HL-60 (cell line): ENCODE data around the gene XRCC3.

ENCODE experiments used
- DNase-seq, 2 experiments: peaks; one replicate each; pipeline ENCODE4 v3.0.0-alpha.2; 2010 to 2020; ENCODE audit warnings: low read depth in 1 of 2, low spot score in 1 of 2
- H3K27ac ChIP-seq: fragments of 250-450 bp; sonication (Bioruptor Pico); replicated peaks from 2 replicates; pipeline ENCODE4 v1.5.1; 2020; ENCODE audit warnings: mild to moderate bottlenecking, moderate library complexity
- H3K27me3 ChIP-seq: fragments of 250-450 bp; sonication (Bioruptor Pico); 2 replicates; pipeline ENCODE4 v1.5.1; 2021; ENCODE audit warnings: mild to moderate bottlenecking, moderate library complexity; ENCODE audit not compliant: insufficient read depth, poor library complexity, severe bottlenecking
- H3K4me3 ChIP-seq: replicated peaks from 2 replicates; pipeline ENCODE4 v1.5.1; 2011; ENCODE audit warnings: mild to moderate bottlenecking, control low read depth, low read length; ENCODE audit not compliant: insufficient read depth
- CTCF ChIP-seq: IDR thresholded peaks from one replicate; pipeline ENCODE4 v1.5.1; 2011; ENCODE audit warnings: low read length, control low read depth, inconsistent platforms; ENCODE audit not compliant: insufficient read depth
- GABPA ChIP-seq: IDR thresholded peaks from 2 replicates; pipeline ENCODE4 v1.6.1; 2012; ENCODE audit warnings: low read depth
- POLR2AphosphoS5 ChIP-seq: IDR thresholded peaks from 2 replicates; pipeline ENCODE4 v1.6.1; 2012; ENCODE audit warnings: low read depth
- SPI1 ChIP-seq: IDR thresholded peaks from 2 replicates; pipeline ENCODE4 v1.6.1; 2012; ENCODE audit warnings: low read depth, mild to moderate bottlenecking, borderline replicate concordance
- TF ChIP-seq, protein P1 (sequence below): IDR thresholded peaks from 2 replicates; pipeline ENCODE4 v1.6.1; 2012; ENCODE audit warnings: low read depth; ENCODE audit not compliant: insufficient replicate concordance

Gene XRCC3

DNA sequence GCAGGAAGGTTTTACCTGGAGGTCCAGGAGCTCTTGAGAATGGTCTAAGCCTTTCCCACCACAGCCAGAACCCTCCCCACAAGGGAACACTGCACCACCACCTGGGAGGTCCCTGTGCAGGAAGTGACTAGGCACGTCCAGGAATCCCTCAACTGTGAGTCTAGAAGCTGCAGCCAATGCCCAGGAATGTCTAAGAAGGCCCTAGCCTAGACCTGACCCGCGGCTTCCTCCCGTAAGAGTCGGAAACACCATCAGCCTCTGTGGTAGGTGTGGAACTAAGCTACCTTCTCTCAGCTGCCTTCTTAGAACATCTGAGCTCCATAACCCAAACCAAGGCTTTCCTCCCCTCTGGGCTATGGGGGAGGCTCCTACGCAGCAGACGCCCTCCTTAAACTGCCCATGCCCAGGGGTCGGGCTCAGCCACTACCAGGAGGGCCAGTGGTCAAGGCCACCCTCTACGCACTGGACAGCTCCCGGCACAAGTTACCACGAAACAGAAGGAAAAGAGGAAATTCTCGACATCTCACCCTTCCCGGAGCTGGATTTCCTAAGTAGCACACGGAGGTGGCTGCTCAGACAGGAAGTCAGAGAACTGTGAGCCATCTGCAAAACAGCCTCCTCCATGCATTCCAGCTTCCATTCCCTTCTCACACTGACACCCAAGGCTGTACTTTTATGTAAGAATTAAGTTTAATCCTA, 25.9 kb upstream of the XRCC3 start:
- H3K27me3 ChIP-seq = no peaks in the 10 kb centered on the region
- H3K27ac ChIP-seq = no peak overlapping the region
- DNase-seq = no peak
- H3K4me3 ChIP-seq = no peak overlapping the region
- TF ChIP-seq SPI1 (peak; percentile 39; the same call in 1 of the 2 replicates), POLR2AphosphoS5 (no peak)
- TF ChIP-seq, protein P1, sequence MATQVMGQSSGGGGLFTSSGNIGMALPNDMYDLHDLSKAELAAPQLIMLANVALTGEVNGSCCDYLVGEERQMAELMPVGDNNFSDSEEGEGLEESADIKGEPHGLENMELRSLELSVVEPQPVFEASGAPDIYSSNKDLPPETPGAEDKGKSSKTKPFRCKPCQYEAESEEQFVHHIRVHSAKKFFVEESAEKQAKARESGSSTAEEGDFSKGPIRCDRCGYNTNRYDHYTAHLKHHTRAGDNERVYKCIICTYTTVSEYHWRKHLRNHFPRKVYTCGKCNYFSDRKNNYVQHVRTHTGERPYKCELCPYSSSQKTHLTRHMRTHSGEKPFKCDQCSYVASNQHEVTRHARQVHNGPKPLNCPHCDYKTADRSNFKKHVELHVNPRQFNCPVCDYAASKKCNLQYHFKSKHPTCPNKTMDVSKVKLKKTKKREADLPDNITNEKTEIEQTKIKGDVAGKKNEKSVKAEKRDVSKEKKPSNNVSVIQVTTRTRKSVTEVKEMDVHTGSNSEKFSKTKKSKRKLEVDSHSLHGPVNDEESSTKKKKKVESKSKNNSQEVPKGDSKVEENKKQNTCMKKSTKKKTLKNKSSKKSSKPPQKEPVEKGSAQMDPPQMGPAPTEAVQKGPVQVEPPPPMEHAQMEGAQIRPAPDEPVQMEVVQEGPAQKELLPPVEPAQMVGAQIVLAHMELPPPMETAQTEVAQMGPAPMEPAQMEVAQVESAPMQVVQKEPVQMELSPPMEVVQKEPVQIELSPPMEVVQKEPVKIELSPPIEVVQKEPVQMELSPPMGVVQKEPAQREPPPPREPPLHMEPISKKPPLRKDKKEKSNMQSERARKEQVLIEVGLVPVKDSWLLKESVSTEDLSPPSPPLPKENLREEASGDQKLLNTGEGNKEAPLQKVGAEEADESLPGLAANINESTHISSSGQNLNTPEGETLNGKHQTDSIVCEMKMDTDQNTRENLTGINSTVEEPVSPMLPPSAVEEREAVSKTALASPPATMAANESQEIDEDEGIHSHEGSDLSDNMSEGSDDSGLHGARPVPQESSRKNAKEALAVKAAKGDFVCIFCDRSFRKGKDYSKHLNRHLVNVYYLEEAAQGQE = peak; percentile 47

GRCh38 chr14:103739793-103740501, 24.7 kb upstream of the XRCC3 start:
- no peak for TF ChIP-seq CTCF
- TF ChIP-seq SPI1 = no peak
- TF ChIP-seq POLR2AphosphoS5 = no peak
- no peak for TF ChIP-seq GABPA
- Histone ChIP-seq H3K27ac (no peak overlapping the region), H3K4me3 (no peak overlapping the region), H3K27me3 (no peaks in the 10 kb centered on the region)
- no peak for DNase-seq

DNA sequence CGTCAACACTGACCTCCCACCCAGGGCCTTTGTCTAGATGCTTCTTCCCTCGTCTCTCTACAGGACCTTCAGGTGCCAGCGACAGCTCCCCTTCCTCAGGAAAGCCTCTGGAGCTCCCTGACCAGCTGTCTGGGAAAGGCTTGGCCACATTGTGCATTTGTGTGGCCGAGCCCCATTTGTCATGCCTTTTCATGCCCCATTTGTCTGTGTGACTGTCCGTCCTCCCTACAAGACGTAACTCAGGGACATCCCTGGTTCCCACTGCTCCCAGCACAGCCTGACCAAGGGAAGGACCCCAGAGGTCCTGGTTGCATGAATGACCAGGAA, 24.2 kb upstream of the XRCC3 start:
- H3K4me3 ChIP-seq = no peak overlapping the region
- no peak for TF ChIP-seq CTCF
- TF ChIP-seq, protein P1 = no peak
- TF ChIP-seq SPI1 = no peak
- no peak for TF ChIP-seq POLR2AphosphoS5

GRCh38 chr14:103738701-103739451, 23.6 kb upstream of the XRCC3 start:
- Histone ChIP-seq H3K27ac (no peak overlapping the region), H3K4me3 (no peak overlapping the region), H3K27me3 (no peaks in the 10 kb centered on the region)
- DNase-seq = no peak
- no peak for TF ChIP-seq GABPA
- no peak for TF ChIP-seq POLR2AphosphoS5
- TF ChIP-seq, protein P1 = no peak
- no peak for TF ChIP-seq SPI1
- TF ChIP-seq CTCF = no peak

More for the DNA sequence above, 24.2 kb upstream of the XRCC3 start:
- Histone ChIP-seq H3K27me3 (no peaks in the 10 kb centered on the region), H3K27ac (no peak overlapping the region)
- no peak for DNase-seq
